ENCODE results near the gene AQP9.

Gene AQP9

GRCh38 chr15:58228718-58229117, 90.5 kb downstream of the AQP9 start:
- DNase-seq = peak in 1 of 2 experiments; percentile 29

DNA sequence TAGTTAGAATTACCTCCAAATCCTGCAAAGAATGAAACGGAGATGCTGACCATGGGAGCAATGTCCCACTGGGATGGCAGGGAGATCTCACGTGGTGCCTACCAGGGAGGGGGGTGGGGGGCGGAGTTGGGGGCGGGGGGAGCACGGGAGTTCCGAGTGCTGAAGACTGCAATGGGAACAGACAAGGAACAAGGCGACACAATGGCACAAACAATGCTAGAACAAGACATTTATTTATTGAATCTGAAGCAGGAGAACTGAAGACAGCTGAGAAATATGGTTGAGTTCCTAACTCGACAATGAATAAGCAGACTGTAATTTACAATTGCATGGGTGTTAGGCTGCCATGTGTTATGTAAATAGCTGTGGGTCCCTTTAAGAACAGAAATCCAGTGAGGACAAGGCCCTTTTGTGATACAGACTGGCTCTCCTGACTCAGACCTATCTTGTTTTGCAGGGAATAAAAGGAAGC, 91.2 kb downstream of the AQP9 start:
- peak; percentile 88 to 91 for DNase-seq

GRCh38 chr15:58232281-58233065, 94.3 kb downstream of the AQP9 start:
- no peak for DNase-seq

GRCh38 chr15:58233341-58233740, 95.2 kb downstream of the AQP9 start:
- DNase-seq = no peak

All from NCI-H526 (cell line).